Suppressor macrophage (primary cell): ENCODE data around the gene CHRM4.
A peak's percentile ranks its signal among the peaks of the same experiment; 100 is the strongest.

Experiments used
- DNase-seq, 4 experiments: peaks; one replicate each; pipeline ENCODE4 v3.0.0-alpha.2; 2020 to 2022

The CHRM4 gene

GRCh38 chr11:46402957-46403902, 11.7 kb upstream of the CHRM4 start:
- DNase-seq: no peak

GRCh38 chr11:46397526-46397925, 6.0 kb upstream of the CHRM4 start:
- DNase-seq: no peak

- no peak for DNase-seq
Measured at GRCh38 chr11:46393759-46394158, 2.2 kb upstream of the CHRM4 start.

- no peak for DNase-seq
Measured at GRCh38 chr11:46393231-46393616, 1.6 kb upstream of the CHRM4 start.

DNA sequence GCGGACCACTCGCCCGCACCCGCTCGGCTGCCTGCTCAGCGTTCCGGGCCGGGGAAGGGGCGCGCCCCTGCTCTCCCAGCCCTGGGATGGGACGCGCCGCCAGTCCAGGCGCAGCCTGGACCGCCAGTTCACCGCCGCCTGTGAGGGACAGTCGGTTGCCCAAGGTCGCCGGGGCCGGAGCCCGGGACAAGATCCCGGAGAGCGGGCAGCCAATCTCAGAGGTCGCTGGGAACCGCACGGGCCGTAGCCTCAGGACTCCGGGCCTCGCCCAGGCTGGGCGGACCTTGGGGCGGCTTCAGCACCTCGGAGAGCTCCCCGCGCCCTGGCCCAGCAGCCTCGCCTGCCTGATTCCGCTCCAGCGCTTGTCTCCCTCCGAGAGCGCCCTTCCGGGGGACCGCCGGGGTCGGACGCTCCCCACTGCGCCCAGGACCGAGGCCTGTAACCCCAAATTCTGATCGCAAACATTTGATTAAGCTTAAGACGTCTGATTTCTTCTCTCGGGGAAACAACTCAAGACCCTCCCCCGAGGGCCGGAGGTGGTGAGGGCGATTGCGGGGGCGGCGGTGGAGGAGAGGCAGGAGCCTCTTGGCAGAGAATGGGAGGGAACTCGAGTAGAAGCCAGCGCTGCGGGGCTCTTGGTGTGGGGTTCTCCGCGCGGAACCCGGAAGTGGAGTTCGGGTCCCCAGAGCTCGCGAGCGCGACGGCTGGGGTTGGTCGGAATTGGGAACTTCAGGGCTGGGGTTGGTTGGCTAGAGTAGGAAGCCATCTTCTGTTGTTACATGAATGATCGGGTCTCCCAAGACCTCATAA, 1.1 kb upstream of the CHRM4 start:
- DNase-seq: peak; percentile 88 to 95 (median 94)

GRCh38 chr11:46391186-46391577, 394 bp downstream of the CHRM4 start:
- DNase-seq: no peak

DNA sequence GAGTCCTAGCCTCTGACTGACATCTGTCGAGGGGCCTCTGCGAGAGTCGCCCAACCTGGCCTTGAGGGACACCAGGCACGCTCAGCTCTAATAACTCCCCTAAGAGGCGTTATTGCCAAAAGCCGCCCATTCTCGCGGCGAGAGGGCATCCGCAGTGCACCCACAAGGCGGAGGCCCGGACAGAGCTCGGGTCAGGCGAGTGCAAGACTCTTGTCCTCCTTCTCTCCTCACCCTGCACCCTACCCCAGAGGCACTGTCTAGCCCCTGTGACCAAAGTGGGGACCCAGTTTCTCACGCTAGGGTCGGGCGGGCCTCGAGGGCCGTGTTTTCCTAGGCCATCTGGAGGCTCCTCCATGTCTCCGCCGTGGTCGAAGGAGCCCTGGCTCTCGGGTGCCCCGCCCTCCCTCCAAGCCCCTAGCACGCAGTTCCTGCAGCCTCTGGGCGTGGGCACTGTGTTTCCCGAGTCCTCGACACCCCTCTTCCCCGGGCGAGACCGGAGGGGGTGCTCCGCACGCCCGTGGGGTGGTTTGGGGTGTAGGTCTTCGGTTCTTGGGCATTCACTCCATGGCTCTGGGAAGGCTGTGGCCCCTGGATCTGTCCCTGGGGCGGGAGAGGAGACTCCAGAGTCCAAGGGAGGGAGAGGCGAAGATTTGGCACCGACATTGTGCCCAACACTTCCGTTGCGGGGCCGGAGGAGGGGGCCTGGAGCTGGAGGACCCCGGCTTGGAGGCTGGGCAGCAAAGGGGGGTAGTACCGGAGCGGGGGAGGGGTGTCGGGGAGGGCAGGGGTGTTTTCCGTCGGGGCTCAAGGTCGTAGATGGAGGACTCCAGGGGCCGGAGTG, 1.0 kb downstream of the CHRM4 start:
- DNase-seq: peak in 1 of 4 experiments; percentile 35

DNA sequence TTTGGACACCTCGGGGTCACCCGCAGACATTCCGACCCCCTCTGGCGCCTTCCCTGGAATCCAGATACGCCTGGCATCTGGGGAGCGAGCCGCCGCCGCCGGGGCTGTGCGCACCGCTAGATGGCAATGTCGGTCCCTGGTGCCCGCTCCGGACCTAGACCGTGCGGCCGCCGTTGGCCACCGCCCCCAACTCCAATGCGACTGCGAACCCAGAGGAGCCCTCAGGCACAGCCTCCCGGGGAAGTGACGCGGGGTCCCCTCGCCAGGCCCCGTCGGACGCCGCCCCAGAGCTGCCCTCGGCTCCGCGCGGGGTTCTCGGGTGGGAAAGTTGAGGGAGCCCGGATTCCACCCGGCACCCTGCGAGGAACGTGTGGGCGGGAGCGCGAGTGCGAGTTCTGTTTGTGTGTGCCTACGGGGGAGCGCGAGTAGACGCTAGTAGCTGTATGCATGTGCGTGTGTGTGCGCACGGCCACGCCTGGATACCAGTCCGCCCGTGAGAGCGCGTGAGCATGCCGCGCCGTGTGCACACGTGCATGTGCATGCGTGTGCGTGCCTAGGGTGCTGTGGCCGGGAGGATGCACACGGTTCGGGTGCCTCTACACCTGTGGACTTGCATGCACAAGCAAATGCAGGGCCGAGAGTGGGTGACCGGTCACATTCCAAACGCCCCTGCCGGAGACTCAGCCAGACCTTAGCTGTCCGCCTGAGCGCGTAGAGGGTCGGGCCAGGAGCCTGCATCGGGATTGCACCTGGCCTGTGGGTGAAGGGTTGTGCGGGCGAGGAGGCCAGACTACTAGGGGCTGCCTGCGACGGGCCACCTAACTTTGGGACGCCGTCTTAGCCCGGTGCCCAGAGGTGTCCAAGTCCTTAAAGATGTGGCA, 1.9 kb downstream of the CHRM4 start:
- DNase-seq: peak; percentile 81 to 92 (median 84)

GRCh38 chr11:46388619-46389449, 2.7 kb downstream of the CHRM4 start:
- DNase-seq: no peak

GRCh38 chr11:46387919-46388618, 3.5 kb downstream of the CHRM4 start:
- peak; percentile 78 to 90 (median 86) for DNase-seq

- DNase-seq: no peak
Measured at GRCh38 chr11:46387456-46387855, 4.1 kb downstream of the CHRM4 start.

GRCh38 chr11:46386674-46387073, 4.9 kb downstream of the CHRM4 start:
- peak in 2 of 4 experiments; percentile 49 to 70 for DNase-seq

DNA sequence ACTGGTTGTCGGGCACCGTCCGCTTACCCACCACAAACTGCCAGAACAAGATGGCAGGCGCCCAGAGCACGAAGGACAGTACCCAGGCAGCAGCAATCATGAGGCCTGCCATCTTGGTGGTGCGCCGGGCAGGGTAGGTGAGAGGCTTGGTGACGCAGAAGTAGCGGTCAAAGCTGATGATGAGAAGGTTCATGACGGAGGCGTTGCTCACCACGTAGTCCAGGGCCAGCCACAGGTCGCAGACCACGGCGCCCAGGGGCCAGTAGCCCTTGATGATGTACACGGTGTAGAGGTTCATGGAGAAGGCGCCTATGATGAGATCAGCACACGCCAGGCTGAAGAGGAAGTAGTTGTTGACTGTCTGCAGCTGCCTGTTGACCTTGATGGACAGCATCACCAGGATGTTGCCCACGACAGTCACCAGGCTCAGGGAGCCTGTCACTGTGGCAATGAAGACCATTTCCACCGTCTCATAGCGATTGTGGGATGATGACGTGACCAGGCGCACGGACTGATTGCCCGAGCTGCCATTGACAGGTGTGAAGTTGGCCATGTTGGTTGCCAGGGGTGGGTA, 5.5 kb downstream of the CHRM4 start:
- peak in 3 of 4 experiments; percentile 57 to 78 (median 59) for DNase-seq

GRCh38 chr11:46385169-46386004, 6.2 kb downstream of the CHRM4 start:
- DNase-seq: no peak

DNA sequence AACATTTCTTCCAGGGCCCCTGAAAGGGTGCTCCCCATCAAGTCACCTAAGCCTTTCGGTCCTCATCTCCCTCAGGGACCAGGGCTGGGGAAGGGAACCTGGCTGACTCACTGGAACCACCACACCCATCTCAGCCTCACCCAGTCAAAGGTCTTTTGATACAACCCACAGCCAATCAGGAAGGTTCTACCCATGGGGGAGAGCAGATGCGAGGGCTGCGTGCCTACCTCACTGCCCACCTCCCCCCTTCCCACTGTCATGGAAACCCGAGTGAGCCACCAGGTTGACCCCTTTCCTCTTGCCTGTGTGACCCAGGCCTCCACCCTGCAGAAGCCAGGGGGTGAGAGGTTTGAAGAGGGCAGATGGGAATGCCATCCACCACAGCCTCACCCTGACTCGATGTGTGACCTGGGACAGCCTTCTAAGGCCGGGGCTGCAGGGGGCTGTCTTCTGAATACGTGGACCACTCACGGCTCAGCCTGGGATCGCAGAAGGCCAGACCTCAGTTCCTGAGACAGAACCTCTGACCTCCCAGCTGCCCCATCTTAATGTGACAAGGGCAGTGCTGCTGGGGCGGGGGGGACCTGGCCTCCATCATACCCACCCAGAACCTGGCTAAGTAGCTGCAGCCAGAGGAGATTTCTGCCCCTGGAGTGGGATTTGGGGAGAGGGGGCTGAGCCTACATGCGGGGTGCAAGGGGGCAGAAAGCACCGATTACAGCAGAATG, 7.4 kb downstream of the CHRM4 start:
- DNase-seq: no peak

- no peak for DNase-seq
Measured at GRCh38 chr11:46383404-46383758, 8.2 kb downstream of the CHRM4 start.

GRCh38 chr11:46382646-46383403, 8.8 kb downstream of the CHRM4 start:
- DNase-seq: peak in 3 of 4 experiments; percentile 52 to 67 (median 55)
